Peyer's patch (tissue), 4 donors: Measurements from ENCODE around the gene FBXW5.

Experiments used
- CTCF ChIP-seq, 6 experiments: fragments of 450-650 bp in 4 of 6; fragments of 200-600 bp in 2 of 6; sonication (generic) in 1 of 6; IDR thresholded peaks; one replicate each; pipeline ENCODE4 v1.5.1; 2017 to 2019; ENCODE audit warnings: antibody characterized with exemption in 6 of 6, mild to moderate bottlenecking in 3 of 6, moderate library complexity in 1 of 6
- POLR2A ChIP-seq, 2 donors: fragments of 450-650 bp; IDR thresholded peaks; one replicate each; pipeline ENCODE4 v1.5.1; 2017; ENCODE audit warnings: antibody characterized with exemption in 2 of 2, mild to moderate bottlenecking in 2 of 2, moderate library complexity in 2 of 2

DNA sequence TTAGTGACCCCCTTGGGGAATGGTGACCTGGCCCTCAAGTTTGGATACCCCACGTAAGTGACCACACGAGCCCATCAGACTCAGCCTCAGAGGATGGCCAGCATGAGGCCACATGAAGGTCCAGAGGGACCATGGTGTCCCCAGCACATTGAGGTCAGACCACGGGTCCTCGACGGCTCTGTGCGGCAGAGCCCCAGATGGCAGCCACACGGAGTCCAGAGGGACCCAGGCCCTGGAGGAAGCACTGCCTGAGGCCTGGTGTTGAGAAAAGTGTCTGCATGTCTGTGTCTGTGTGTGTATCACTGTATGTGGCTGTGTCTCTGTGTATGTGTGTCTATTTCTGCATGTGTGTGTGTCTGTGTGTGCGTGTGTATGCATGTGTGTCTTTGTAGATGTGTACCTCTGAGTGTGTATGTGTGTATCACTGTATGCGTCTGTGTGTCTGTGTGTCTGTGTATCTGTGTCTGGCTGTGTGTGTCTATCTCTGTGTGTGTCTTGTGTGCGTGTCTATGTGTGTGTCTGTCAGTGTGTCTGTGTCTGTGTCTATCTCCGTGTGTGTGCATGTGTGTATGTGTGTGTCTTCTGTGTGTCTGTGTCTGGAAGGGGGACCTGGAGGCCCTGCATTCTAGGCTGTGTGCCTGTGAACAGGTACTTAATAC is 39.2 kb upstream of the FBXW5 start:
- TF ChIP-seq CTCF (IDR thresholded peaks at IDR 0.05): no peak
- TF ChIP-seq POLR2A (IDR thresholded peaks at IDR 0.05): no peak
